Fibroblast of mammary gland (primary cell): ENCODE data around the gene PECR.

Source experiments
- DNase-seq: peaks from one replicate; pipeline ENCODE4 v3.0.0-alpha.2; 2010; ENCODE audit warnings: low read depth
- H3K4me3 ChIP-seq: 2 replicates; pipeline ENCODE4 v1.5.1; 2011; ENCODE audit warnings: low read depth, mild to moderate bottlenecking, low read length, moderate library complexity; ENCODE audit not compliant: control insufficient read depth
- TF ChIP-seq, protein P1 (sequence below): conservative IDR thresholded peaks from 2 replicates; pipeline ENCODE4 v1.5.1; 2011; ENCODE audit warnings: low read depth, low read length, inconsistent platforms; ENCODE audit not compliant: control insufficient read depth, insufficient read depth

The PECR gene

DNA sequence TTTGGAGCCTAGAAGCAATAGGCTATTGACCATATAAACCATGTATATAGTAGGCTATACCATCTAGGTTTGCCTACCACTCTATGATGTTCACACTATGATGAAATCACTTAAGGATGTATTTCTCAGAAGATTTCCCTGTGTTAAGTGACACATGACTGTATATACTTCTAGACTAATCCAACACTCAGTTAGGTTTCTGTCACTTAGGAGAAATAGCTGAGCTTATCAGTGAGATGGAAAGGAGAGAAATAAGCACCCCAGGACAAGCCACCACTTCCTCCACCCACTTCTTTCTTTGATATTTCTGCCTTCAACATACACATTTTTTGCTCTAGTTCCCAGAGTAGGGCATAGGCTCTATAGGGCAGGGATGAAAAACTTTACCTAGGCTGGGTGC is 7.8 kb downstream of the PECR start:
- DNase-seq = no peak
- H3K4me3 ChIP-seq = no peak overlapping the region
- TF ChIP-seq, protein P1, sequence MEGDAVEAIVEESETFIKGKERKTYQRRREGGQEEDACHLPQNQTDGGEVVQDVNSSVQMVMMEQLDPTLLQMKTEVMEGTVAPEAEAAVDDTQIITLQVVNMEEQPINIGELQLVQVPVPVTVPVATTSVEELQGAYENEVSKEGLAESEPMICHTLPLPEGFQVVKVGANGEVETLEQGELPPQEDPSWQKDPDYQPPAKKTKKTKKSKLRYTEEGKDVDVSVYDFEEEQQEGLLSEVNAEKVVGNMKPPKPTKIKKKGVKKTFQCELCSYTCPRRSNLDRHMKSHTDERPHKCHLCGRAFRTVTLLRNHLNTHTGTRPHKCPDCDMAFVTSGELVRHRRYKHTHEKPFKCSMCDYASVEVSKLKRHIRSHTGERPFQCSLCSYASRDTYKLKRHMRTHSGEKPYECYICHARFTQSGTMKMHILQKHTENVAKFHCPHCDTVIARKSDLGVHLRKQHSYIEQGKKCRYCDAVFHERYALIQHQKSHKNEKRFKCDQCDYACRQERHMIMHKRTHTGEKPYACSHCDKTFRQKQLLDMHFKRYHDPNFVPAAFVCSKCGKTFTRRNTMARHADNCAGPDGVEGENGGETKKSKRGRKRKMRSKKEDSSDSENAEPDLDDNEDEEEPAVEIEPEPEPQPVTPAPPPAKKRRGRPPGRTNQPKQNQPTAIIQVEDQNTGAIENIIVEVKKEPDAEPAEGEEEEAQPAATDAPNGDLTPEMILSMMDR = no peak

DNA sequence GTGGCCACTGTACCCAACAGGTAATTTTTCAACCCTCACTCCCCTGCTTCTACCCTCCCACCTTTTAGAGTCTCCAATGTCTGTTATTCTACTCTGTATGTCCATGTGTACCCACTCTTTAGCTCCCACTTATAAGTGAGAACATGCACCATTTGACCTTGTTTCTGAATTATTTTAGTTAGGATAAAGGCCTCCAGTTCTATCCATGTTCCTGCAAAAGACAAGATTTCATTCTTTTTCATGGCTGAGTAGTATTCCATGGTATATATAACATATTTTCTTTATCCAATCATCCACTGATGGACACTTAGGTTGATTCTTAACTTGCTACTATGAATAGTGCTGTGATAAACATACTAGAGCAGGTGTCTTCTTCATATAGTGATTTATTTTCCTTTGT is 9.1 kb downstream of the PECR start:
- TF ChIP-seq, protein P1 = no peak
- no peak overlapping the region for H3K4me3 ChIP-seq

DNA sequence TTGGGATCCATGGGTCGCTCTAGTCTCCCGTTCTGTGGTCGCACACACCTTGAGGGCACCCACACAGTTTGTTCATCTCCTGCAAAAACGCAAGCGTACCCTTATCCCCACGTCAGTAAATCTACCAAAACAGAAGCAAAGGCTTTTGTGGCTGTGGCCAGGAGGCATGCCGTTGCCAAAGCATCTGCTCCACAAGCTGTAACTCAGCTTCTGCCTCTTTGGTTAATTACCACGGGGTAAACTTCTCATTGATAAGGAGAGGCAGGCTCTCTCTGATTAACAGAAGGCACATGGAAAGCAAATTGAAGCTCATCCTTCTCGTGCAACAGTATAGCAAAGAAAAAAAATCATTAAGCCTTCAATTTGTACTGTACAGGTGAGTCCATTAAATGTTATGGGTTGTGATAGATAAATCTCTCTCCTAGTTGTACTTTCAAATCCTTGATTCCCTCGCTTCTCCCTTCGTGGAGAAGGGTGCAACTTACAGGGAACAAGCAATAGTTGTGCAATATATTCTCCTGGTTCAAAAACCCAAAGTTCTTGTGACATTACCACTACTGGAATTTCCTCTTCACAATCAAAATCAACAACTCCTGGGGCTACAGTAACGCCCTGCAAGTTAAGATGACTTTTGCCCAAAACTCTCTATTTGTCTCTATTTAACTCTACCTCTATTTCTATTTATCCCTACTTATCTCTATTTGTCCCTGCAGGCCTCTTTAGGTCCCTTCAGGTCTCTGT is 10.3 kb downstream of the PECR start:
- TF ChIP-seq, protein P1 = no peak
- DNase-seq = no peak
- no peak overlapping the region for H3K4me3 ChIP-seq

More for the DNA sequence above, 9.1 kb downstream of the PECR start:
- DNase-seq = no peak

DNA sequence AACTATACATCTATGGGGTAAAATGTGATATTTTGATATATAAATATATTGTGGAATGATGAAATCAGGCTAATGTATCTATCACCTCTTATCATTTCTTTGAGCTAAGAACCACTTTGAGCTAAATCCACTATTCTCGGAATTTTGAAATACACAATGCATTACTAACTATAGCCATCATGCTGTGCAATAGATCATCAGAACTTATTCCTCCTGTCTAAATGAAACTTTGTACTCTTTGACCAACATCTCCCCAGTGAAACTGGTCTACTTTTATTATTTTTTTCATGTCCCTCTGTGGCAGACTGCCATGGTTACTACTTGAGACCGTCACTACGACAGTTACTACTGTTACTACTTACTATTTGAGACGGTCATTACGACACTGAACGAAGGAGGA is 11.4 kb downstream of the PECR start:
- no peak for DNase-seq
- TF ChIP-seq, protein P1 = no peak

DNA sequence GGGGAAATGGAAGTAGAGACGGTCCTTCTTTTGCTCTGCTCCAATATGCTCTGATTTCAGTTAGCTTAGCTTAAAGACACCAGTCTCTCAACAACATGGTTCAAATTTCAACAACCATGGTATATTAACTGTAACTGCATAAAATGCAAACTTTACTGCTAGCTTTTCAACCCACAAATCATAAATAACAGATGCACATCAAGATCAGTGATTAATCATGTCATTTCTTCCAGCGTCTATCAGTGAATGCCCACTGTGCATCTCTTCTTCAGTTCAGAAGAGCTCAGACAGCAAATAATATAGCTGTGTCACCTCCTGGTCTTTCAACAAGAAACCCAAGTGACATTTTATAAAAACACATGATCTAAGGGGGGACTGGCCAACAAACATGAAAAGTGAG is 12.6 kb downstream of the PECR start:
- H3K4me3 ChIP-seq = no peak overlapping the region
- no peak for DNase-seq
- TF ChIP-seq, protein P1 = no peak

More for the DNA sequence above, 11.4 kb downstream of the PECR start:
- no peak overlapping the region for H3K4me3 ChIP-seq

DNA sequence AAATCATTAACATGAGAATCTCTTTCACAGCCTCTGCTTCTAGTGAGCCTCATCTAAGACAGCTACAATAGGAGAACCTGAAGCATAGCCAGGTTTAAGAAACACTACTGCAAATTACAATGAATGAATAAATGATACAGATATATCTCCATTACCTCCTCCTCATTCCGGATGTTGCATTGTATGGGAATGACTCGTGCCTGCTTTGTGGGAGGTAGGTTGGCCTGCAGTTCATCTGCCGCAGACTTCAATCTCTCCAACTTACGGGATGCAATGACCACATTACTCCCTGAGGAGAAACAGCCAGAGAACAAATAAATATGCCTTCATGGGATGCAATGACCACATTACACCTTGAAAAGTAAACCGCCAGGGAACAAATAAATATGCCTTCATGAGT is 15.4 kb downstream of the PECR start:
- TF ChIP-seq, protein P1 = no peak
- no peak overlapping the region for H3K4me3 ChIP-seq
- peak; percentile 77 for DNase-seq
